HG03460 (cell line): ENCODE measurements around the gene CCDC28B.

Experiments used
- ATAC-seq: cut with Tn5 transposase; IDR thresholded peaks from one replicate; pipeline ENCODE4 v1.9.1; 2021; ENCODE audit not compliant: unreplicated experiment

CCDC28B gene

DNA sequence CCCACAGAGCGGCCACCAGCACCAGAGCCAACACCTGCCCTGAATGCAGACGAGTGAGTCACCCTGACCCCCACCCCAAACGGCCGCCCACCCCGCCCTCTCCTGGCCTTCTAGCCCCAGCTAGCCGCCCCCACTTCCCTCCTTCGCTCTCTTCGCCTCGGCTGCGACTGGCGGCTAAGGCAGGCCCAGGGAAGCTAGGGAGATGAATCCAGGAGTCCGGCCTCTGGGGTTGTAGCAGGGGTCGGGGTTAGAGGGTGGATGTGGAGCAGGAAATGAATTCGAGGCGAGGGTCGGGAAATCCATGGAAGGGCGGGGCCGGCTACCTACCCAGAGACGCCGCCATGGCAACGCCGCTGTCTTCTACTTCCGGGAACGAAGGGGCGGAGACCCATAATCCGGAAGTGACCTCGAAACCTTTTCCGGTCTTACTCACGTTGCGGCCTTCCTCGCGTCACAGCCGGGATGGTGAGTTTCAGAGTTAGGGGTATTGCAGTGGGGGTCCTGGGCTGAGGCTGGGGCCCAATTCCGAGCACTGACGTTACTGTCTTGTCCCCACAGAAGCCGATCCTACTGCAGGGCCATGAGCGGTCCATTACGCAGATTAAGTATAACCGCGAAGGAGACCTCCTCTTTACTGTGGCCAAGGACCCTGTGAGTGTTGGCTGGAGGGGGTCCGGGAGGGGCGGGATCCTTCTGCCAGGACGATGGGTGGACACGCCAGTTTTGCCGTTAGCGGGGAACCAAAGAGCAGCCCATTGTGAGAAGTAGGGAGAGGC, 21.8 kb downstream of the CCDC28B start, which contains the start of the genes EIF3I and TMEM234:
Gene EIF3I, plus strand, starts transcription at position 428 of the 776 bp plus-strand sequence. Its CDS starts 35 bp downstream, at position 463.
Gene TMEM234, minus strand, starts transcription at position 374 of the 776 bp plus-strand sequence. Its CDS starts 31 bp downstream, at position 343.
- peak; percentile 90 for ATAC-seq

DNA sequence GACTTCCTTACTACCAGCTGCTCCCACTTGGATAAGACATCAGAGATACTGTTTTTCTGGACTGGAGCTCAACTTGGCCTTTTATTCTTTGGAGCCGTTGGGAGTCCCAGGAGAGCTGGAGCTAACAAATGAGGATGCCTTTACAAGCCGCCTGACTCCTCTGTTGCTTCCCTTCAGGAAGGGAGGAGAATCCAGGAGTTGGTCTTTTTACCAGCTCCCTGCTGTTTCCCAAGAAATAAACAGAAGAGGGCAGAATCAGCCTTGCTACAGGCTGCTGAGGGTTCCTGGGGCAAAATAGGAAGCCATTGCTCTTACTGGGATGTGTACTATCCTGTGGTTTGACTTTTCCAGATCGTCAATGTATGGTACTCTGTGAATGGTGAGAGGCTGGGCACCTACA, 23.3 kb downstream of the CCDC28B start:
- no peak for ATAC-seq

DNA sequence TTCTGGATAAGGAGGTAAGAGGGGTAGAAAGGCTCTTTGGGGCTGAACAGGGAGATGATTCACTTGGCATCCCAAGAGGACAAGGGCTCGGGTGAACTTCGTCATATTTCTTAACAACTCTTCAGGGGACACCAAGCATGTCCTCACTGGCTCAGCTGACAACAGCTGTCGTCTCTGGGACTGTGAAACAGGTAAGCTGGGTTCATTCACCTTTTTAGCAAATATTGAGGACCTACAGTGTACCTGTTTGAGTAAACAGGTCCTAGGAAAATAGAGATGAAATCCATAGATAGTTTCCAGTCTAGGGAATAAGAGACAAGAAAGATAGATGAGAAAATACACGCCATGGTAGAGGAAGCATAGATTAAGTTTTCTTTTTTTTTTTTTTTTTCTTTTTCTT, 23.9 kb downstream of the CCDC28B start:
- ATAC-seq = no peak

DNA sequence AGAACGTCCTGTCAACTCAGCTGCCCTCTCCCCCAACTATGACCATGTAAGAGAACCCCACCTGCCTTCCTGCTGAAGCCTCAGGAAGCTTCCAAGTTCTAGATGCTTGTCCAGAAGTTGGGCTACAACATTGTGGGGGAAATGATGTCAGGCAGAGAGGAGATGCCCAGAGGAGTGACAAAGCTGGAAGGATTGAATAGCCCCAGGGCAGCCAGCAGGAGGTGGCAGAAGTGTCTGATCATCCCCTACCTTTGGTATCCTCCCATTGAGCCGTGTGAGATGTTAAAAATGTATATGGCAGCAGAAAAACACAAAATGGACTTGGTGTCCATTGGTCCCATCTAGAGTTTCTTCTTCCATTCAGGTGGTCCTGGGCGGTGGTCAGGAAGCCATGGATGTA, 28.4 kb downstream of the CCDC28B start:
- no peak for ATAC-seq

DNA sequence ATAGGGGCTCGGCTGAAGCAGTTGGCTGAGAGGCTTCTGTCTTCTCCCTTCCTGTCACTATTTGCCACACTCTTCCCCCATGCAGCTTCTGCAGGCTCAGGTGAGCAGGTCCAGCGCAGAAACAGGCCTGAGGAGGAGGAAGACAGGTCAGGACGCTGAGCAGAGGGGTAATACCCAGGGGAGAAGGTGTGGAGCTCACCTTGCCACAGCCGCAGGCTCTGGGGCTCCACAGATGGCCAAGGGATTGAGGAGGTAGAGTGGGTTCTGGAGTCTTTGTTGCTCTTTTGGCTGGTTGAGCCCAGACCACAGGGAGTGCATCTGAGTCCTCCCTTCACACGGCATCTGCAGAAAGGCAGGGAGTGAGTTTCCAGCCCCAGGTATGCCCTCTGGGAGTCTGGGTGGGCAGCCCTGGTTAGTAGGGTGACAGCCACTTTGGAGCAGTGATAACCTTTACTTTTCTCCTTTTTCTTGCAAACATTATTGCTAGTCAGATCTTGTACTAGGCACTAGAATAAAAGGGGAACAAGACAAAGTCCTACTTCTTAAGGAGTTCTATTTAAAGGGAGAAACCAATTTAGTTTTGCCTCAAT, 31.5 kb downstream of the CCDC28B start:
- ATAC-seq = no peak

DNA sequence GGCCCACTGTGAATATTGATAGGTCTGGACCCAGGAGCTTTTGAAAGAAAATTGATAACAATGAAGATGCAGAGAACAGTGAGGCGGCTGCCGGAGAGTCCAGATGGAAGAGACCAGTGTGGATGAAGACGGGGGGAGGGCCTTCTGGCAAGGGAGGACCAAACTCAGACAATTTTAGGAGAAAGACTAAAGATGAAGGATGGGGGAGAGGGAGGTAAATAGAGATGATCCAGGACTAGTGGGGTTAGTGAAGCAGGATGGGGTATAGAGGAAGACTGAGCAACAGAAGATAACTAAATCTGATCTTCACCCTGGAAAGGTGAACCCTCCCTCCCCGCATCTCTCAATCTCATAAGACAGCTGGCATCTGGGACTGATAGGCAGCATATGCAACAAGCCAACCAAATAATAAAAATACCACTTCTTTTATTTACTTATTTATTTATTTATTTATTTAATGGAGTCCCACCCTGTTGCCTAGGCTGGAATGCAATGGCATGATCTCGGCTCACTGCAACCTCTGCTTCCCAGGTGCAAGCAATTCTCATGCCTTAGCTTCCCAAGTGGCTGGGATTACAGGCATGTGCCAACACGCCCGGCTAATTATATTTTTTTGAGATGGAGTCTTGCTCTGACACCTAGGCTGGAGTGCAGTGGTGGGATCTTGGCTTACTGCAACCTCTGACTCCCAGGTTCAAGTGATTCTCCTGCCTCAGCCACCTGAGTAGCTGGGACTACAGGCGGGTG, 32.3 kb downstream of the CCDC28B start:
- no peak for ATAC-seq

DNA sequence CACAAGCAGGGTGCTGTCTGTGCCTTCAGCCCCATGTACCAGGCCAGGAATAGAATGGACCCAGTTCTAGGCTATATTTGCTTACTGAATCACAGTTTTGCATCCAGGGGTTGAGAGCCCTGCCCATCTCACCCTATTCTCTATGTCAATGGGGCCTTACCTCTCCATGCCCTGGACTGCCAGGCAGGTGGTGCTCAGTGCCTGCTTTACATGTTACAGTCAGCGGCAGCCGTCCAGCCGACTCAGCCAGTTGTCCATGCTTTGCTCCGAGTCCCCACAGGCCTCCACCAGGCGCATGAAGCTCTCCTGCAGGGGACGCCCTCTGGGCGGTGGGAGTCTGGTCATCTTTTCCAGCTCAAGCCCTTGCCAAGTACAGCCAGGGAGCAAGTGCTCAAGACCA, 34.4 kb downstream of the CCDC28B start:
- no peak for ATAC-seq

DNA sequence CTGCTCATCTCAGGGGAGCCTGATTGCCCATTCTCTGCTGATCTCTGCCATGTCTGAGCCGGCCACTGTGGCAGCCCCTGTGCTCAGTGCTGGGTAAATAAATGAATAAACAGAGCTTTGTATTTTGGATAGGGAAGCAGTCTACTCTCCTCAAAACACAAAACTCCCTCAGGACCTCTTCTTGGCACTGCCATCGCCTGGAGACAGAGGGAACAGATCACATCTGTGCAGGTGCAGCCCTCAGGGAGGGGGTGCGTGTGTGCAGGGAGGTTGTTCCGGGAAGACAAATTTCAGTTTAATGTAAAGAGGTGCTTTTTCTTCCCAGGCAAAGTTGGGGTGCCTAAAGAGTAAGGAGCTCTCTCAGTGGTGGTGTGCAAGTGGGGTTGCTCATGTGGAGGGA, 38.9 kb downstream of the CCDC28B start:
- no peak for ATAC-seq

DNA sequence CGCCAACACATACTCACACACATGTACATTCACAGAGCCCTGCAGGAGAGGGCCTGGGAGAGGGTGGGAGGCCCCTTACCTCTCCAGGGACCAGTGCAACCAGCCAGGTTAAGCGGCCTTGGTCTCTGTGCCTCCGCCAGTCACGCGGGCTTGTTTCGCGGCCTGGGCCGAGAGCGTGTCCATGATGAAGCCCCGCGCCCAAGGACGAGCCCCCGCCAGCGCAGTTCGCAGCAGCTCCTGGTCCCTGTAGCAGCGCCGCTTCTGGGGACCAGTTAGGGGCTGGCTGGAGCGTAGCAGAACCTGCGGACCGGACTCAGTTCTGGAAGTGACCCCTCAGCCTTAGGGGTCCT, 39.4 kb downstream of the CCDC28B start:
- ATAC-seq = no peak

DNA sequence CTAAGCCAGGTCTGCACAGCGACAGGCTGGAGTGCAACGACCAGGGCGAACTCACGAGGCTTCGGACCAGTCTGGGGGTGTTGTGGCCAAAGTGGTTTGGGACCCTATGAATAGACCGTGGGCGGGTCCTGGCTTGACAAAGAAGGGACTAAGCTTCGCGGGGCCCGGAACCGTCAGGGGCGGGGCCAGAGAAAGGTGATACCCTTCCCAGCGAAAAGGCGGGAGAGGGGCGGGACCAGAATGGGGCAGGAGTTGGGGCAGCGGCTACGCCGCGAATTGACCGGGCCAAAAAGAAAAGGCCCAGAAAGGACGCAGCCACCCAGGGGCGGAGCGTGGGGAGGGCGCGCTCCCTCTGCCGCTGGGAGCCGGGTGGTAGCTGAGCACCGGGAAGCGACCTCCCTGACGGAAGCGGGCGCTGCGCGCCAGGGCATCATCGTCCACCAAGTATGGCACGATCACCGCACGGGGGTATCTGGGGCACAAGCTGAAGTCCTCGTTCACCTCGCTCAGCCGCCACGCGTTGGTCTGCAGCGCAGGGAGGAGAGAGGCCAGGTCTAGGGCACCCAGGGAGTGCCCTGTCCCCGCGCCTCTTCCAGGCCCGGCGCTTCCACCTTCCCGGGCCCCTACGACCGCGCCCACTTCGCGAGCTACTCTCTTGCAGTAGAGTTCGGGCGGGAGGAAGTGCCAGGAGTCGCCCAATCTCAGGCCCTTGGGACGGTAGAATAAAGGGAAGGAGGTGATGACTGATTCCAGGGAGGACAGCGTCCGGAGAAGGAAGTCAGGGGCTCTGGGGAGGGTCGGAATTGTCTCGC, 40.0 kb downstream of the CCDC28B start:
- no peak for ATAC-seq

DNA sequence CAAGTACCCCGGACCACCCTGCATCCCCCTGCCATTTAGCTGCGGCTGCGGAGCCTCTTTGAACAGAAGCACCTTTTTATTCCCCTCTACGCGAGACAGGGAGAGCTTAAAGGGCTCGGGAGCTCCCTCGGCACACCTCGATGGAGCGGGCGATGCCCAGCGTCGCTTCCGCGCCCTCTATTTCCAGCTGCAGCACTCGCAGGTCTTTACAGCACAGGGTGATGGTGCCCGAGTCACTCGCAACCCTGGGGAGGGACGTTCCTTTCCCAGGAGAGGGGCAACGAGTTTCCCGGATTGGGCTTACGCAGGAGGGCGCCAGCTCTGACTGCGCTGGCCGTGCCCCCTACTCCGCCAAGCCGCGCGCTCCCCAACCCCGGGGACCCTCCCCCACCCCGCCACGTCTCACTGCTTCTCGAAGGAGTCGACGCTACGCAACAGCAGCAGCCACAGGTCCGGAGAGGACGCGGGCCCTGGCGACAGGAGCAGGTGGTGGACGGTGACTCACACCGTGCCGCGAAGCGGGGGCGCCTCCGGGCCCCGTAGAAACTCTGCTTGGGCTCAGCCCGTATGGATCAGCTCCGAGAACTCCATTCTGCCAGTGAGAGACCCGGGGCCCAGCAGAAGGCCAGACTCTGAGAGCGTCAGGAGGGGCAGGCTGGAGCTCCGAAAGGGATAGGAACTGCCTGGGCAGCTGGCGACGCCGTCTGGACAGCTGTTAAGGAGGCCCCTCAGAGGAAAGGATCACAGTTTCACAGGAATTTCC, 40.8 kb downstream of the CCDC28B start:
- no peak for ATAC-seq

DNA sequence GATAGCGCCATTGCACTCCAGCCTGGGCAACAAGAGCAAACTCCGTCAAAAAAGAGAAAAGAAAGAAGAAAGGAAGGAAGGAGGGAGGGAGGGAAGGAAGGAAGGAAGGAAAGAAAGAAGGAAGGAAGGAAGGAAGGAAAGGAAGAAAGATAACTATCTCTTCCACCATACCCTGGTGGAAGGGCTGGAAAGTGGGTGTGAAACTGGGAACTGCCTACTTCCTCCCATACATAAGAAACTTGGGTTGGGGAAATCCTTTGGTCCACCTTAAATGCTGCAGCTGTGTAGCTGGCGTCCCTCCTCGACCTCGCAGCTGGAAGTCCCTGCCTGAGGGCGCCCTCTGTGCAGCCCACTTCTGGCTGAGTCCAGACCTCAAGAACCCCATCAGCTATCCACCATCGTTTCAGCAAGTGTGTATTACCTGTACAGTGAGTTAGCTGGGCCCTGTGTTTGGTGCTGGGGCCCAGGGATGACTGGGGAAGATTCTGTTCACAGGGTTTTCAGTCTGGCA, 42.0 kb downstream of the CCDC28B start:
- no peak for ATAC-seq

DNA sequence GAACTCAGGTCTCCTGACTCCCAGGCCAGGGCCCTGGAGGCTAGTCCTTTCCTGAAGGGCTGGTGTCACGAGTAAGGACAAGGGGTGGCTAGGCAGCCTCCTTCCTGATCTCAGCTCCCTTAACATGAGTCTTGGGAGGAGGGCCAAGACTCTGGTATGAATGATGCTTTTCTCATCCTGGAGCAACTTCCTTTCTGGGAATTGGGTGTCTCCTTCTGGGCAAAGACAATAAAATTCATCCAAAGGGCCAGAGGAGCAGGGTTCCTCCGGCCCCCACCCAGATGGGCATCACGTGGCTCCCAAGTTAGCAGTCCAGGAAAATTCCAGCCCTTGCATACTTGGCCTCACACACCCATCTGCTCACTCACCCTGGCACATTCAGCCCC, 46.5 kb downstream of the CCDC28B start, which contains the start of gene FAM167B:
Gene FAM167B, plus strand, starts transcription at position 335 of the 386 bp plus-strand sequence. CDS start 200 bp downstream, outside the sequence.
- no peak for ATAC-seq

DNA sequence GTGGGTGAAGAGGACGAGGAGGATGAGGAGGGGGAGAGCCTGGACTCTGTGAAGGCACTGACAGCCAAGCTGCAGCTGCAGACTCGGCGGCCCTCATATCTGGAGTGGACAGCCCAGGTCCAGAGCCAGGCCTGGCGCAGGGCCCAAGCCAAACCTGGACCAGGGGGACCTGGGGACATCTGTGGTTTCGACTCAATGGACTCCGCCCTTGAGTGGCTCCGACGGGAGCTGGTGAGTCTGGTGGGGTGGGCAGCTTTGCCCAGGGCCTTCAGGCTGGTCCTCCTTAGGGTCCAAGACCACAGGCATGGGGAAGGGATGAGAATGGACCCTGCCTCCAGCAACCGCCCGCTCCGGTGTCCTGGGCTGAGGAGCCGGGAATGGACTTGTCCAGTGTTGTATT, 47.1 kb downstream of the CCDC28B start:
- no peak for ATAC-seq

DNA sequence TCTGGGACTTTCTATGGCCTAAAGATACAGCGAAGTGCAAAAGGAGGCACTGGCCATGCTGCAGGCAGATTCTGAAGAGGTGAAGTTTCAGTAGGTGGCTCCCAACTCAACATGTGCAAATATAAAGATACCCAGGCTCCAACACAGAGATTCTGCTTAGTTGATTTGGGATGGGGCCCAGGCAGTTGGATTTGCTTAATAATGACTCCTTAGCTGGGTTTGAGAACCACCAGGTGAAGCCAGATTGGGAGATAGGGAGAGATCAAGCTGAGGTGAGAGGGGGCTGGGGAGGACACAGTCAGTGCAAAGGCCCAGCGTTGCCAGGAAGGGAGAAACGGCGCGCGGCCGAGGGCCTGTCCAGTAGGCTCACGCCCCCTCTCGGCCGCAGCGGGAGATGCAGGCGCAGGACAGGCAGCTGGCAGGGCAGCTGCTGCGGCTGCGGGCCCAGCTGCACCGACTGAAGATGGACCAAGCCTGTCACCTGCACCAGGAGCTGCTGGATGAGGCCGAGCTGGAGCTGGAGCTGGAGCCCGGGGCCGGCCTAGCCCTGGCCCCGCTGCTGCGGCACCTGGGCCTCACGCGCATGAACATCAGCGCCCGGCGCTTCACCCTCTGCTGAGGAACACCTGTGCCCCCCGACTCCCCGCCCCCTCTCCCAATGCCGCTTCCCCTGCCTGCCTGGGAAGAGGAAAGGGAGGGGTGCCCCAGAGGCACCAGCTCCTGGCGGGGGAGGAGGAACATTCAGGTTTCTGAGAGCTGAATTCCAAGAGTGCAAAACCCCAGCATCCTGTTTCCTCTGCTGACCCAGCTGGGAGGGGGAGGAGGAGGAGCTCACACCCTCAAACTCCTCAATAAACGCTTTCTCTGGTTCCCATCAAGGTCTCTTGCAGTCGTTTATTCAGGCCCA, 47.8 kb downstream of the CCDC28B start:
- no peak for ATAC-seq

DNA sequence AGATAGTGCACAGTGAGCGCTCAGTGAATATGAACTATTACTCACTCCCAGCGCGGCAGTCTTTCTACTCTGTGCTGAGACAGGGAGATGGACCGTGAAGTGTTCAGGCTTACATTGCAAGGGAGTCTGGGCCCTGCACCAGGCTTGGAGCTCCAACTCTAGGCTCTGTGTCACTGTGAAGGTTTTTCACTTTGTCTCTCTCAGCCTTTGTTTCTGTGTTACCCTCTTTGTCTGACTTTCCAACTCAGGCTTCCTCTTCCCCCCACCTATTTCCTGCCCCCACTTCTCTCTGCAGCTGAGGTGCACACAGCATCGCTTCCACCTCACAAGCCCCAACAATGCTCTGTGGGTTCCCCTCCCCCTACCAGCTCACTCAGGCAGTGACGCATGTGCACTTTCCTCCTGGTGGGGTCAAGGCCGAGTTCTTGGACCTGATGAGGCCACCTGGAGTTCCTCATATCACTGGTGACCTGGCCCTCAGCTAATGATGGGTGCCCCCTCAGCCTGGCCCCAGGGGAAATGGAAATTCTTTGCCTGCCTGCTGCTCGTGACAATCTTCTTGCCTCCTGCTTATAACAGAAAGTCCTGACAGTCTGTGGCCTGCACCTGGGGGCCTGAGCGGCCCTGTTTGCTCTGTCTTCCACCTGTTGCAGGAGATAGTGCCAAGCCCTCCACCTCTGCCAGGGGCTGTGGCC, 49.6 kb downstream of the CCDC28B start:
- ATAC-seq = peak; percentile 54

DNA sequence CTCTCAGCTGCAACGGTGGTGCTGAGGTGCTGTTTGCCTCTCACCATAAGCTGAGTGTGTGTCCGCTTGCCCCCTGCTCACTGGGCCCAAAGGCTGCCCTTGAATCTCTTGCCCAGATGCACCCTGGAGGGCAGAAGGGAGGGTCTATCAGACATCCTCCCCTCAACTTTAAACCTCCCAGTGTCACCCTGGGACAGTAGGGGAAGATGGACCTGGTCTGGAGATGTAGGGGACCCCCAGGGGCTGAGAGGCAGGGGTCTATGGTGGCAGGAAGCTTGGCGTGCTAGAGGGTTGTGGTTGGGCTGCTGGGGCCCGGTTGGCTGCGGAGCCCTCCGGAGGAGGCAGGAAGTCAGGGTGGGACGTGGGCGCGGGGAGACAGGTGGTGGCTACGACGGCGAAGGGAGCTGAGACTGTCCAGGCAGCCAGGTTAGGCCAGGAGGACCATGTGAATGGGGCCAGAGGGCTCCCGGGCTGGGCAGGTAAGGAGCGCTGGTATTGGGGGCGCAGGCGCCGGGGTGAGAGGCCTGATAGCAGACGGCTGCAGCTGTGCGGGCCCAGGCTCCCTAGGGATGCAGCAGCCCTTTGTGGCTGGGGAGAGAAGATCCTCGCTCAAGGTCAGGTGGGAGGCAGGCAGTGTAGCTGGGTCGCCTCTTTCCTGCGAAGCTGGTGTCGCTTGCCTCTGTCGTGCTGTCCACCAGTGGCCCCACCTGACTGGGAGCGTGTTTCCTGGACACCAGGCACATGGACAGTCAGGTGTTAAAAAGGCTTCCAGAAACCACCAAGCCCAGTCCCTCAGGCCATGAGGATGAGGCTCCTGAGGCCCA, 50.7 kb downstream of the CCDC28B start, which contains the start of gene LCK:
Gene LCK, plus strand, starts transcription at position 373 of the 824 bp plus-strand sequence. CDS start 23,065 bp downstream, outside the sequence.
- ATAC-seq = no peak
